Measurements from ENCODE around the gene EVL.

GRCh38 chr14:100093319-100093718 lies 28.1 kb downstream of the EVL start:
- TF ChIP-seq, protein P1, sequence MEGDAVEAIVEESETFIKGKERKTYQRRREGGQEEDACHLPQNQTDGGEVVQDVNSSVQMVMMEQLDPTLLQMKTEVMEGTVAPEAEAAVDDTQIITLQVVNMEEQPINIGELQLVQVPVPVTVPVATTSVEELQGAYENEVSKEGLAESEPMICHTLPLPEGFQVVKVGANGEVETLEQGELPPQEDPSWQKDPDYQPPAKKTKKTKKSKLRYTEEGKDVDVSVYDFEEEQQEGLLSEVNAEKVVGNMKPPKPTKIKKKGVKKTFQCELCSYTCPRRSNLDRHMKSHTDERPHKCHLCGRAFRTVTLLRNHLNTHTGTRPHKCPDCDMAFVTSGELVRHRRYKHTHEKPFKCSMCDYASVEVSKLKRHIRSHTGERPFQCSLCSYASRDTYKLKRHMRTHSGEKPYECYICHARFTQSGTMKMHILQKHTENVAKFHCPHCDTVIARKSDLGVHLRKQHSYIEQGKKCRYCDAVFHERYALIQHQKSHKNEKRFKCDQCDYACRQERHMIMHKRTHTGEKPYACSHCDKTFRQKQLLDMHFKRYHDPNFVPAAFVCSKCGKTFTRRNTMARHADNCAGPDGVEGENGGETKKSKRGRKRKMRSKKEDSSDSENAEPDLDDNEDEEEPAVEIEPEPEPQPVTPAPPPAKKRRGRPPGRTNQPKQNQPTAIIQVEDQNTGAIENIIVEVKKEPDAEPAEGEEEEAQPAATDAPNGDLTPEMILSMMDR (IDR thresholded peaks at IDR 0.05): no peak
- TF ChIP-seq POLR2A (IDR thresholded peaks at IDR 0.05): no peak

Data from testis (tissue), 2 donors.